Panc1 (cell line): ENCODE results near the gene SYCP2L. TPM values are rescaled to one million over a fixed set of nuclear protein-coding genes. Genes with fewer than 3 reads are reported as not detected.
"Not testable (repeated sequence)": the region's sequence is repeated elsewhere in the genome, so short reads cannot be mapped to it uniquely, and the experiment has no call there.

ENCODE experiments used
- ATAC-seq: fragments of 200-7000 bp; cut with Tn5 transposase; 2 replicates; pipeline ENCODE4 v1.9.1; 2020; ENCODE audit warnings: mild to moderate bottlenecking, moderate library complexity
- BruUV-seq: library from RNA; stranded (reverse); fragments of 400-500 nt; replicated peaks from 2 replicates; lab custom pipeline; 2021; lab: Mats Ljungman, UMichigan
- CTCF ChIA-PET: fragments of 300-600 bp; sonication (Branson Sonifier 250); formaldehyde crosslinking; loops from one replicate; lab custom pipeline; 2022; ENCODE audit warnings: antibody characterized with exemption; lab: Charles Lee
- POLR2A ChIA-PET: fragments of 300-600 bp; sonication (Branson Sonifier 250); formaldehyde crosslinking; loops from one replicate; lab custom pipeline; 2022; ENCODE audit warnings: antibody characterized with exemption; lab: Charles Lee
- DNase-seq: peaks from one replicate; pipeline ENCODE4 v3.0.0-alpha.2; 2010; ENCODE audit warnings: low read depth, low spot score
- H3K27ac ChIP-seq: 2 replicates; pipeline ENCODE4 v1.5.1; 2011; ENCODE audit warnings: mild to moderate bottlenecking, low read length, inconsistent platforms
- H3K27me3 ChIP-seq: fragments of 200-500 bp; sonication (Bioruptor generic); 2 replicates; pipeline ENCODE4 v1.6.0; 2014; ENCODE audit warnings: low read length, inconsistent platforms; ENCODE audit not compliant: control insufficient read depth, insufficient read depth
- H3K36me3 ChIP-seq: fragments of 200-500 bp; sonication (Bioruptor generic); 2 replicates; pipeline ENCODE4 v1.5.1; 2014; ENCODE audit warnings: inconsistent platforms, mild to moderate bottlenecking, low read length, moderate library complexity; ENCODE audit not compliant: control insufficient read depth, insufficient read depth
- H3K4me1 ChIP-seq: 2 replicates; pipeline ENCODE4 v1.5.1; 2011; ENCODE audit warnings: inconsistent platforms, mild to moderate bottlenecking, low read length, moderate library complexity; ENCODE audit not compliant: control insufficient read depth, insufficient read depth
- H3K4me3 ChIP-seq, 2 experiments: 2 replicates each; pipeline ENCODE4 v1.5.1; 2011 to 2012; ENCODE audit warnings: low read depth in 2 of 2, low read length in 2 of 2, mild to moderate bottlenecking in 2 of 2, inconsistent platforms in 1 of 2, moderate library complexity in 1 of 2
- H3K9me3 ChIP-seq: fragments of 200-500 bp; sonication (Bioruptor generic); 2 replicates; pipeline ENCODE4 v1.5.1; 2014; ENCODE audit warnings: low read depth, mild to moderate bottlenecking, inconsistent platforms, low read length, moderate library complexity; ENCODE audit not compliant: control insufficient read depth, insufficient read depth
- CTCF ChIP-seq: fragments of 450-650 bp; IDR thresholded peaks from 2 replicates; pipeline ENCODE4 v1.5.1; 2017; ENCODE audit warnings: mild to moderate bottlenecking
- POLR2AphosphoS5 ChIP-seq: IDR thresholded peaks from 2 replicates; pipeline ENCODE4 v1.6.1; 2012; ENCODE audit warnings: mild to moderate bottlenecking, low read depth, low read length, moderate library complexity
- SIN3A ChIP-seq: IDR thresholded peaks from 2 replicates; pipeline ENCODE4 v1.6.1; 2012; ENCODE audit warnings: low read depth, mild to moderate bottlenecking, low read length, moderate library complexity, borderline replicate concordance; ENCODE audit not compliant: insufficient read depth
- TCF7L2 ChIP-seq: IDR thresholded peaks from 2 replicates; pipeline ENCODE4 v1.6.1; 2011; ENCODE audit warnings: mild to moderate bottlenecking, low read depth, low read length, inconsistent platforms
- in situ Hi-C: cut with HindIII; loops from 2 replicates; pipeline ENCODE4 v1.10.0; 2016; ENCODE audit warnings: low sequenced_read_pairs, low pct_unique_long_range_greater_than_20kb
- intact Hi-C: fragments of 100-400 bp; cut with micrococcal nuclease; formaldehyde crosslinking; loops from one replicate; pipeline ENCODE4 v1.10.0; 2022; ENCODE audit not compliant: unreplicated experiment
- total RNA-seq: library from RNA; stranded (reverse); gene quantifications from one replicate; pipeline ENCODE4 v1.2.1, GENCODE V29; 2021; ENCODE audit not compliant: unreplicated experiment
- TF ChIP-seq, protein P1 (sequence below), 2 experiments: IDR thresholded peaks; 2 replicates each; pipeline ENCODE4 v1.6.1; 2011 to 2012; ENCODE audit warnings: low read depth in 2 of 2, control low read depth in 1 of 2, low read length in 1 of 2, mild to moderate bottlenecking in 1 of 2, moderate library complexity in 1 of 2; ENCODE audit not compliant: insufficient read depth in 1 of 2

The SYCP2L gene
- total RNA-seq, 1 experiment from 2014 or later = 2.4 TPM

GRCh38 chr6:10883312-10884244 is 3.3 kb upstream of the SYCP2L start:
- ATAC-seq = no peak
- Histone ChIP-seq H3K36me3 (no peaks in the 10 kb centered on the region), H3K4me3 (no peak overlapping the region), H3K27ac (no peak overlapping the region), H3K4me1 (peaks cover 7% of the 10 kb centered on the region), H3K27me3 (no peaks in the 10 kb centered on the region), H3K9me3 (no peaks in the 10 kb centered on the region)
- POLR2A ChIA-PET = no interaction called here
- intact Hi-C loops (no loop called here), in situ Hi-C loops (no loop called here)
- TF ChIP-seq, protein P1, sequence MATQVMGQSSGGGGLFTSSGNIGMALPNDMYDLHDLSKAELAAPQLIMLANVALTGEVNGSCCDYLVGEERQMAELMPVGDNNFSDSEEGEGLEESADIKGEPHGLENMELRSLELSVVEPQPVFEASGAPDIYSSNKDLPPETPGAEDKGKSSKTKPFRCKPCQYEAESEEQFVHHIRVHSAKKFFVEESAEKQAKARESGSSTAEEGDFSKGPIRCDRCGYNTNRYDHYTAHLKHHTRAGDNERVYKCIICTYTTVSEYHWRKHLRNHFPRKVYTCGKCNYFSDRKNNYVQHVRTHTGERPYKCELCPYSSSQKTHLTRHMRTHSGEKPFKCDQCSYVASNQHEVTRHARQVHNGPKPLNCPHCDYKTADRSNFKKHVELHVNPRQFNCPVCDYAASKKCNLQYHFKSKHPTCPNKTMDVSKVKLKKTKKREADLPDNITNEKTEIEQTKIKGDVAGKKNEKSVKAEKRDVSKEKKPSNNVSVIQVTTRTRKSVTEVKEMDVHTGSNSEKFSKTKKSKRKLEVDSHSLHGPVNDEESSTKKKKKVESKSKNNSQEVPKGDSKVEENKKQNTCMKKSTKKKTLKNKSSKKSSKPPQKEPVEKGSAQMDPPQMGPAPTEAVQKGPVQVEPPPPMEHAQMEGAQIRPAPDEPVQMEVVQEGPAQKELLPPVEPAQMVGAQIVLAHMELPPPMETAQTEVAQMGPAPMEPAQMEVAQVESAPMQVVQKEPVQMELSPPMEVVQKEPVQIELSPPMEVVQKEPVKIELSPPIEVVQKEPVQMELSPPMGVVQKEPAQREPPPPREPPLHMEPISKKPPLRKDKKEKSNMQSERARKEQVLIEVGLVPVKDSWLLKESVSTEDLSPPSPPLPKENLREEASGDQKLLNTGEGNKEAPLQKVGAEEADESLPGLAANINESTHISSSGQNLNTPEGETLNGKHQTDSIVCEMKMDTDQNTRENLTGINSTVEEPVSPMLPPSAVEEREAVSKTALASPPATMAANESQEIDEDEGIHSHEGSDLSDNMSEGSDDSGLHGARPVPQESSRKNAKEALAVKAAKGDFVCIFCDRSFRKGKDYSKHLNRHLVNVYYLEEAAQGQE (IDR thresholded peaks at IDR 0.05; ENCODE audit: insufficient read depth in 1 of 2, low read depth in 2 of 2, low read length in 1 of 2) = no peak
- TF ChIP-seq POLR2AphosphoS5 (no peak), TCF7L2 (no peak), CTCF (no peak), SIN3A (no peak)
- BruUV-seq = no TSS peak
- CTCF ChIA-PET = no interaction called here
- no peak for DNase-seq

GRCh38 chr6:10884245-10884972 is 2.4 kb upstream of the SYCP2L start:
- DNase-seq (no peak), ATAC-seq (no peak)
- ChIA-PET POLR2A (no interaction called here), CTCF (no interaction called here)
- no peaks in the 10 kb centered on the region for H3K36me3 ChIP-seq
- no peak overlapping the region for H3K27ac ChIP-seq
- H3K9me3 ChIP-seq = no peaks in the 10 kb centered on the region
- H3K4me3 ChIP-seq = no peak overlapping the region
- in situ Hi-C loops (no loop called here), intact Hi-C loops (no loop called here)
- no peak for TF ChIP-seq SIN3A
- H3K27me3 ChIP-seq = no peaks in the 10 kb centered on the region
- H3K4me1 ChIP-seq = peaks cover 7% of the 10 kb centered on the region
- BruUV-seq = no TSS peak

DNA sequence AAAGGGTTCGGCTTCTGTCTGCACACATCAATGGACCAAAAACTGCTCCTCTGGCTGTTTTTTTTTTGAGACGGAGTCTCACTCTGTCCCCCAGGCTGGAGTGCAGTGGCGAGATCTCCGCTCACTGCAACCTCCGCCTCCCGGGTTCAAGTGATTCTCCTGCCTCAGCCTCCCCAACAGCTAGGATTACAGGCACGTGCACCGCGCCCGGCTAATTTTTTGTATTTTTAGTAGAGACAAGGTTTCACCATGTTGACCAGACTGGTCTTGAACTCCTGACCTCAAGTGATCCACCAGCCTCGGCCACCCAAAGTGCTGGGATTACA is 524 bp upstream of the SYCP2L start:
- peak; percentile 11 for ATAC-seq
- DNase-seq, in situ Hi-C loops, intact Hi-C loops, BruUV-seq, H3K36me3 ChIP-seq, H3K27me3 ChIP-seq, H3K9me3 ChIP-seq, POLR2A ChIA-PET, H3K4me1 ChIP-seq: not testable (repeated sequence)
- CTCF ChIA-PET = interaction anchor here (0.6 to 1.2 kb wide), 4 partner anchors 10 to 408 kb away, joined by 3 to 4 read pairs (median 4); no protein-coding TSS in a partner anchor
- H3K27ac ChIP-seq = peak overlapping the region; percentile 56
- H3K4me3 ChIP-seq = peak overlapping the region; percentile 66 to 87
